HK-2 (cell line): Measurements from ENCODE around the gene EGFL7.

Experiments used
- DNase-seq: peaks from one replicate; pipeline ENCODE4 v3.0.0-alpha.2; 2018; ENCODE audit not compliant: unreplicated experiment

The EGFL7 gene

GRCh38 chr9:136685790-136686533 is 23.2 kb downstream of the EGFL7 start:
- peak; percentile 37 for DNase-seq

GRCh38 chr9:136686534-136686793 is 23.7 kb downstream of the EGFL7 start:
- no peak for DNase-seq

GRCh38 chr9:136686794-136687711 is 24.3 kb downstream of the EGFL7 start, which contains the start of gene AGPAT2:
TSS of gene AGPAT2 (minus strand) at chr9:136687457. CDS start at chr9:136687357, 100 bp downstream.
- peak; percentile 69 for DNase-seq

- DNase-seq = no peak
Measured at GRCh38 chr9:136687721-136688223, 25.1 kb downstream of the EGFL7 start.

GRCh38 chr9:136688274-136689107 is 25.8 kb downstream of the EGFL7 start:
- DNase-seq = no peak

GRCh38 chr9:136689108-136689460 is 26.4 kb downstream of the EGFL7 start:
- DNase-seq = no peak

- DNase-seq = no peak
Measured at GRCh38 chr9:136690104-136690805, 27.5 kb downstream of the EGFL7 start.

GRCh38 chr9:136690806-136691261 is 28.1 kb downstream of the EGFL7 start:
- DNase-seq = no peak

- DNase-seq = no peak
Measured at GRCh38 chr9:136691316-136692184, 28.8 kb downstream of the EGFL7 start.

- DNase-seq = no peak
Measured at GRCh38 chr9:136692185-136693134, 29.7 kb downstream of the EGFL7 start.

GRCh38 chr9:136693135-136693489 is 30.4 kb downstream of the EGFL7 start:
- DNase-seq = no peak

- peak; percentile 76 for DNase-seq
Measured at GRCh38 chr9:136693490-136694162, 30.9 kb downstream of the EGFL7 start.

GRCh38 chr9:136694163-136694871 is 31.6 kb downstream of the EGFL7 start:
- DNase-seq = peak; percentile 61

- DNase-seq = no peak
Measured at GRCh38 chr9:136694872-136695247, 32.1 kb downstream of the EGFL7 start.

- DNase-seq = no peak
Measured at GRCh38 chr9:136695435-136695895, 32.7 kb downstream of the EGFL7 start.

- no peak for DNase-seq
Measured at GRCh38 chr9:136695955-136696354, 33.2 kb downstream of the EGFL7 start.

- DNase-seq = no peak
Measured at GRCh38 chr9:136696502-136696901, 33.8 kb downstream of the EGFL7 start.
